Neutrophil (primary cell): ENCODE results near the gene GAS7.
A peak's percentile ranks its signal among the peaks of the same experiment; 100 is the strongest.

ENCODE experiments used
- H3K27ac ChIP-seq: fragments of 200-600 bp; sonication (generic); 2 replicates; pipeline ENCODE4 v1.5.1; 2016; ENCODE audit warnings: mild to moderate bottlenecking, moderate library complexity
- H3K27me3 ChIP-seq: fragments of 200-600 bp; sonication (generic); 2 replicates; pipeline ENCODE4 v1.6.0; 2016; ENCODE audit warnings: mild to moderate bottlenecking
- H3K36me3 ChIP-seq: fragments of 200-600 bp; sonication (generic); 2 replicates; pipeline ENCODE4 v1.5.1; 2017
- H3K4me1 ChIP-seq, 2 experiments: fragments of 200-600 bp in 1 of 2; sonication (generic) in 1 of 2; 1 replicate in 1 of 2; 2 replicates in 1 of 2; pipeline versions ENCODE4 v1.5.1 to v1.6.1; 2013 to 2016; ENCODE audit warnings: low read depth in 1 of 2, low read length in 1 of 2, mild to moderate bottlenecking in 1 of 2, moderate library complexity in 1 of 2; ENCODE audit not compliant: control insufficient read depth in 1 of 2, insufficient read depth in 1 of 2
- H3K4me3 ChIP-seq, 2 experiments: fragments of 200-600 bp in 1 of 2; sonication (generic) in 1 of 2; 1 replicate in 1 of 2; 2 replicates in 1 of 2; pipeline ENCODE4 v1.5.1; 2013 to 2016; ENCODE audit warnings: low read depth in 1 of 2, low read length in 1 of 2, mild to moderate bottlenecking in 1 of 2, moderate library complexity in 1 of 2
- H3K9me3 ChIP-seq: fragments of 200-600 bp; sonication (generic); 2 replicates; pipeline ENCODE4 v1.5.1; 2016
- CTCF ChIP-seq: fragments of 200-600 bp; sonication (generic); IDR thresholded peaks from 2 replicates; pipeline ENCODE4 v1.5.1; 2016; ENCODE audit warnings: antibody characterized with exemption

GAS7 gene

DNA sequence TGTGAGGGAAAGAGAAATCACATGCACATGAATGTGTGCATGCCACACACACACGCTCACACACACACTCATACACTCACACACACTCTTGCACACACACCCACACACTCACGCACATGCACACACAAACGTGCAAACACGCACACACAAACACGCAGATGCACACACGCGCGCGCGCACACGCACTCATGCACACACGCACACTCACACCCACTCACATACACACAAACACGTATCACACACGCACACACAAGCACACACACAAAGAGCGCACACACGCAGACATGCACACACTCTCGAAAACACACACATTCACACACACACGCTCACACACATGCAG is 72.2 kb downstream of the GAS7 start:
- Histone ChIP-seq H3K27ac (peak overlapping the region; percentile 65), H3K9me3 (no peaks in the 10 kb centered on the region), H3K36me3 (no peaks in the 10 kb centered on the region), H3K4me1 (peaks cover 20 to 21% of the 10 kb centered on the region in 2 experiments), H3K4me3 (no peak overlapping the region), H3K27me3 (no peaks in the 10 kb centered on the region)
- no peak for TF ChIP-seq CTCF

DNA sequence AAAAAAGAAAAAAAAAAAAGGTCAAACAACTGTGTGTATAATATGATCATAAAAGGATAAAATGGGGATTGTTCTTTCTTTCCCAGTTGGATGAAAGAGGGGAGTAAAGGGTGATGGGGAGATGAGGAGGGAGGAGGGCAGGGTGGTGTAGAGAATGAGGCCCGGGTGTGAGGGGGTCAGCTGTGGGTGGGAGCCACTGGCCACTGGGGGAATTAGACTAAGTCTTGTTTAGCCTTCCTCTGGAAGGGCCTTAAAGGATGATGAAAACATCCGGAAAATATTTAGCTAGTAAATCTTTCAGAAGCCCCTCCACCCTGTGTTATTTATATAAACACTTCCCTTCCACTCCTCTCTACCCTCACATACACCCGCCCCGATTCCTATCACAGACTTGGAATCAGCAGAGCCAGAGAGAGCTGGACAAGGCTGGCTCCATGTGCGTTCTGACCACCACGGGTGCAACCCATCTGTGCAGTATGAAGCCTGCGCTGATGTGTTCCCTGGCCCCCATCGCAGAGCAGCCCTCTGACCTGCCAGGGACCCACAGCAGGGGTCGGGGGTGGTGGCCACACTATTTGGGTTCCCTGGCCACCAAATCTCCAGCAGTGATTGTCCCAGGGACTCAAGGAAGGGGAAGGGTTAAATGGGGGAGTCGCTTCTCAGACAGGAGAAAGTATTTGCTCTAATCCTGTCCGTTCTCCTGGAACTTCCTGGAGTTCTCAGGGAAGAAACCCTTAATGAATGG is 72.7 kb downstream of the GAS7 start:
- TF ChIP-seq CTCF, result no peak
- Histone ChIP-seq H3K27ac (no peak overlapping the region), H3K9me3 (no peaks in the 10 kb centered on the region), H3K4me3 (no peak overlapping the region), H3K36me3 (no peaks in the 10 kb centered on the region), H3K4me1 (peaks cover 22 to 26% of the 10 kb centered on the region in 2 experiments), H3K27me3 (no peaks in the 10 kb centered on the region)

DNA sequence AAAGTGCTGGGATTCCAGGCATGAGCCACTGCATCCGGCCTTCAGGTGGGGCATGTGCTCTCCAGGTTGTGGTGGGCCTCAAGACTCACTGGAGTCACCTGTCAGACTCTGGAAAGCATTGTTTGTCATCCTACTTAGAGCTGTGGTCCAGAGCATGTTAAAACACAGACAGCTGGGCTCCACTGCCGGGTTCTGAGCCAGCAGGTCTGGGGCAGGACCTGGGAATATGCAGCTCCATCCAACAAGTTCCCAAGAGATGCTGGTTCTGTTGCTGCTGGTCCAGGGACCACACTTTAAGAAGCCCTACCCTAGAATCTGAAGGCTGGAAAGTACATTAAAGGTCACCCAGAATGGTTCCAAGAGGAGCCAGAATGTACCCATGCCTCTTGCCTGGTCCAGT is 75.3 kb downstream of the GAS7 start:
- no peak overlapping the region for H3K4me3 ChIP-seq
- no peak overlapping the region for H3K27ac ChIP-seq
- H3K9me3 ChIP-seq, result no peaks in the 10 kb centered on the region
- no peak for TF ChIP-seq CTCF
- H3K4me1 ChIP-seq, result peaks cover 45 to 49% of the 10 kb centered on the region in 2 experiments
- no peaks in the 10 kb centered on the region for H3K27me3 ChIP-seq
- H3K36me3 ChIP-seq, result no peaks in the 10 kb centered on the region

- Histone ChIP-seq H3K4me1 (peaks cover 45 to 49% of the 10 kb centered on the region in 2 experiments), H3K4me3 (no peak overlapping the region), H3K9me3 (no peaks in the 10 kb centered on the region), H3K27me3 (no peaks in the 10 kb centered on the region), H3K36me3 (no peaks in the 10 kb centered on the region), H3K27ac (peak overlapping the region; percentile 21)
- no peak for TF ChIP-seq CTCF
Measured at GRCh38 chr17:10121971-10122707, 76.3 kb downstream of the GAS7 start.

DNA sequence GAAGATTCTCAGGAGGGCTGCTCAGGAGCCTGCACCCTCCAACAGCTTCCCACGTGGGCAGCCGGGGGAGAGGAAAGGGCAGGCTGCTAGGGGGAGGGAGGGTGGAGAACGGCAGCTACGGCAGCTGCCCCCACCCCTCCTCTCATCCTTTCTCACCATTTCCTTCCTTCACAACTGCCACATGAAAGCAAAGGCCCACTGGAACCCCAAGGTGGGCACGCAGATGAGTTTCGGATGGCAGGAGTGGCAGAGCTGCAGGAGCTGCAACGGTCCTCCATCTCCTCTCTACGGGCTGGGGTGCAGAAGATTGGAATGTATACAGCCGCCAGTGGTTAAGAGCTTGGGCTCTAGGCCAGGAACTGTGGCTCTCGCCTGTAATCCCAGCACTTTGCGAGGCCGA is 77.7 kb downstream of the GAS7 start:
- H3K36me3 ChIP-seq, result no peaks in the 10 kb centered on the region
- H3K4me3 ChIP-seq, result peak overlapping the region; percentile 15 to 26
- H3K4me1 ChIP-seq, result peaks cover 52 to 54% of the 10 kb centered on the region in 2 experiments
- no peak for TF ChIP-seq CTCF
- no peaks in the 10 kb centered on the region for H3K9me3 ChIP-seq
- peak overlapping the region; percentile 96 for H3K27ac ChIP-seq
- H3K27me3 ChIP-seq, result no peaks in the 10 kb centered on the region
